ENCODE results near the gene BMX.

BMX gene

DNA sequence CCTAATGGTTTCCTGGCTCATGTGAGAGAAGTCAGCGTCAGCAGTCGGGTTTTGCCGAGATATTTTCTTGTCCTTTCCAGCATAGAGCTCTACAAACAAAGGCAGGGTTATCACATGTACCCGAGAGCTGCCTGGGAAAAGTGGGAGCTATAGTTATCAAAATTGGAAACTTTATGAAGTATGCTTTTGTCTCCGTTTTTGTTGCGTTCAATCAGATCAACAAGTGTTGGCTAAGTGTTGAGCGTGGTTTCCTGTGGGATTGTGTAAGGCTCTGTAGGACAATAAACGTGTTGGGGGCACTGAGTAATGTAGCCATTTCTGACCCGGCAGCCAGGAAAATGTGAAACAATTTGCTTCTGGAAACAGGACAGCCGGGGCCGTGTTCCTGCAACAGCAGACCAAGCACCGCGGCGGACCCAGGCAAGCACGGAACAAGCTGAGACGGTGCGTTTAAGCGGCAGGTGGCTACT, at the start of gene BMX:
Gene BMX, plus strand, starts transcription at position 311 of the 470 bp plus-strand sequence. CDS start 7,547 bp downstream, outside the sequence.
- no peak for DNase-seq

DNA sequence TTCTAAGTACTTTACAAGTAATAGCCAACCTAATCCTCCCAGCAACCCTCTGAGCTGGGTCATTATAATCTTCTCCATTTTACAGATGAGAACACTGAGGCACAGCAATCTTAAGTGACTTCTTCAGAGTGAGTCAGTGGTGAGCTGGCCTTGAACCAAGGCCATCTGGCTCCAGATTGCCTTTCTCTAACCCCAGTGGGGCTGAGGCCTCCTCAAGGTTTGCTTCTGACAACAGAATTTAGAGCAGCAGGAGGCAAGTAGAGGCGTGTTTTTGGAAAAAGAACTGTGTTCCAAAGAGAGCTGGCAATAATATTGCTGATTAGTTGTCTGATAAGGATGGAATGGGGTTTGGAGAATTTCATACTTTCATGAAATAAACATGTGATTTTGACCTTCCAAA, 48.7 kb upstream of the BMX start:
- DNase-seq, result no peak

- DNase-seq, result no peak
Observed at GRCh38 chrX:15464704-15465103, 35.9 kb upstream of the BMX start.

DNA sequence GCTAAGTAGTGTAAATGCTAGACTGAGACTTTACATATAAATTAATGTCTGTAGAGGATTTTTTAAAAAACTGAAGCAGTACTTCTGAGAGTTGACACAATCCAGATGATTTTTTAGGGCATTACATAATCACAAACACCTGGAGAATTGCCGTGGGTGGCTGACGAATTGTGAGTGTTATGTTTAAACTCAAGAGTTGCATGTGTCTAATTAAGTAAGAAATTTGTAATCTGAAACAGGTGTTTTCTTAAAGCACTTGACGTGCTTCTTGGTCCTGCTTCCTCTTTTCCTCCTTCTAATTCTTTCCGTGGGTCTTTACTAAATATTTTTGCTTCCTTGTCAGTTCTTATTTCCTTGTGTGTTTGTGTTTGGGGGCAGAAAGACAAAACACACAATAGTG, 35.3 kb upstream of the BMX start:
- DNase-seq, result no peak

DNA sequence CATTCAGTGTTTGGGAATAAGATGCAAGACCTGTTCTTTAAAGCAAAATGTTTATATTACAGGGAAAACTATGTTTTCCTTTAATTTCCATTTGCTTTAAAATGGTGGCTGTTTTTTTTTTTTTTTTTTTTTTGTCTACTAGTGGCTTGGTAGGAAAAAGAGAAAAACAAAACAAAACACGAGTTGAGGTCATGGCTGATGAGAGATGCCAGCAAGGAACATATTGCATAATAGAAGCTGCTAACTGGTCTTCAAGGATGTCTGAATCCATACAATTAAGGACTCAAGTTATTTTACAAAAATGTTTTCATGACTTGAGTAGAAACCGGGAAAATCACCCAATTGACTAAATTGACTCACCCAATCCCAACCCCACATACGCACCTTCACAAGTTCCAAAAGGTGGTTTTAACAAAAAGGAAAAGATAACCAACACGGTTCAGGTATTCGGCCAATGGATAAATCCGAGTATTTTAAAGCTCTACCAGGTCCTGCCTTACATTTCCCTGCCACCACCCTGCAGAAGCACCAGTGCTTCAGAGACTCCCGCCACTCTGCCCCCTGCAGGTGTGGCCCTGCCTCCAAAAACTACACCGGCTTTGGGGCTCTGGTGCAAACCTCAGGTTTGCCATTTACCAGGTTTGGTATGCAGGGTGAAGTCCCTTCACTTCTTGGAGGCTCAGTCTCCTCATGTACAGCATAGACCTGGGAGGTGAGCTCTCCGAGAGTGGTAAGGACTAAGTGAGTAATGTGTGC, 34.5 kb upstream of the BMX start:
- no peak for DNase-seq

GRCh38 chrX:15468036-15468435, 32.6 kb upstream of the BMX start:
- peak; percentile 0 for DNase-seq

DNA sequence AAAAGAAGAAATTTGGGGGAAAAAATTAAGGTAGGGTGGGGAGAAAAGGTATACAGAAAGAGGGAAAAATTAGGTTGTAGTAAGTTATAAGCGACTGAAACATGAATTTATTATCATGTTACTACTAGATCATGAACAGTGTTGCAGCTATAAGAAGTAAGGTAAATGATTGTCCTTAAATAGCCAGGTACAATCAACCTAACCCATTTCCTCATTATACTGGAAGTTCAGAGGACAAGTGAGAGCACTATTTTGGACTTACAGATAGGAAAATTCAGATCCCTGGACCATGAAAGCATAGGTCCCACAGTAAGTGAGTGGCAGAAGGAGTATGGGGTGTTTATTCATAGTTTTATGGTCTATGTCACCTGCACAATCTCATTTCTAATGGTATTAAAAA, 31.0 kb upstream of the BMX start:
- no peak for DNase-seq

- peak; percentile 47 for DNase-seq
Observed at GRCh38 chrX:15471028-15471427, 29.6 kb upstream of the BMX start.

- DNase-seq, result no peak
Observed at GRCh38 chrX:15472531-15472930, 28.1 kb upstream of the BMX start.

DNA sequence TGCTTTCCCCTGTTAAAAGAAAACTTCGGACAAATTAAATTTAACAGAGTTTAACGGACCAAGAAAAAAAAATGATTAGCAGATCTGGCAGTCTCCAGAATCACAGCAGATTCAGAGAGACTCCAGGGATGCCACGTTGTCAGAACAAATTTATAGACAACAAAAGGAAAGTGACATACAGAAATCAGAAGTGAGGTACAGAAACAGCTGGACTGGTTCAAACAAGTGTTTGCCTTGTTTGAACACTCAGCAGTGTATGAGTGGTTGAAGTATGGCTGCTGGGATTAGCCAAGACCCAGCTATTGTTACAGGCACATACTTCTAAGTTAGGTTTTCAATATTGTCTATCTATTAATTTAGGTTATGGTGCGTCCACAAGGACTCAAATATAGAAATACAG, 26.6 kb upstream of the BMX start:
- no peak for DNase-seq

DNA sequence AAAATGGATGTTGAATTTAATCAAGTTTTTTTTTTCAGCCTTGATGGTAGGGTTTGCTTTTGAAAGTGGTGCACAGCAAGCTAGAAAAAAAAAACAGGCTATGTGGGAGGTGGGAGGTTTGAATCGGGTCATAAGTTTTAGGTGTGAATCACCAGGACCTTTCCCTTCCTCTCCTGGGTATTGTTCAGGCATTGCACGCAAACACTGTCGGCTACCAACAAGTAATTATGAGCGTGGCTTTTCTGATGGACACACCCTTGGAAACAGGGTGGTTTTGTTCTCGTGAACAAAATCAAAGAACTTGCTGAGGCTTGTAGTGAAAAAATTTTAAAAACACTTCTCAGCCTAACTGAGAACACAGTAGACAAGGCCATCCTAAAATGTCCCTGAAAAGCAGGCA, 25.6 kb upstream of the BMX start:
- no peak for DNase-seq

DNA sequence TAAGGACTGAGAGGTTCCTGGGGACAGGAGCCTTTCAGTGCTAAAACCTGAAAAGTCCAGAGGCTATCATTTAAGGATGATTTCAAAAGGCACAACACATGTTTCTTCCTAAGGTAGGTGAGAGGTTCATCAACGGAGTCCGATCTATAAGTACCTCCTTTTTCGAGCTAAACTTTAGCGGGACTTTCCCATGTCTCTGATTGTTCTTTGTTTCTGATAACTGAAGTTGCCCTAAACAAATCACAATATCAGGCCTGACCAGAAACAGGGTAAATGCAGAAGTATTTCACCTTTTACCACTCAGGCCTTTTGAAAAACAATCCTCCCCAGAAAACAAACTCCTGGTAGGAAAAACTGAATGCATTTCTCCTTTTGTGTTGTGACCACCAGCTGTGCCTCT, 25.1 kb upstream of the BMX start:
- no peak for DNase-seq

DNA sequence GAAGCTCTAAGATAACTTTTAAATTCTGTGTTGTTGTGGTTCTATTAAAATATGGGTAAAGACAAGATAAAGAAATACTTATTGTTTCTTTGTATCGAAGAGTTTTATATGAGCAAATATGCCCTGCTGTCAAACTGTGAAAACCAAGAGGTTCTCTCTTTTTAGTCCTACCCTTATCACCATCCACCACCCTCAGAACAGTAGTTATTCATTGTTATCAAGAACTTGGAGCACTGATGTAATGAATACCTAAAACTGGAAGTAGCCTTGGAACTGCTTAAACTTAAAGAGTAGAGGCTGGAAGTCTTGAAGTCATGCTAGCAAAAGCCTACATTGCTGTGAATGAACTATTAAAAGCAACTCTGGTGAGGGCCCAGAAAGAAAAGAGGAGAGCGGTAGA, 16.7 kb upstream of the BMX start:
- DNase-seq, result no peak

DNA sequence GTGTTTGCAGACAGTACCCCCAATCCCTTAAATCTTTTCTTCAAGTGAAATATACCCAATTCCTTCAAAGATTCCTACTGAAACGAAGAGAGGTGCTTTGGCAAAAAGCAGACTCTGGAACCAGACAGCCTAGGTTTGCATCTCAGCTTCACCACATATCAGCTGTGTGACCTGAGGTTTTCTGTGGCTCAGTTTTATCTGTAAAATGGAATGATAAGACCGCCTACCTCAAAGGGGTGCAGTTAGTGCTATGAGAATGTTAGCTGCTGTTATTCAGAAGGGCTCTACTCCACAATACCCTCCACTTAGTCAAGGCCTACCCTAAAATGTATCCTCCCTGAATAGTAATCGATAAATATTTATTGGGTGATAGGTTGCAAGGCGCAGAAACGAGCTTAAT, 8.1 kb upstream of the BMX start:
- no peak for DNase-seq

- DNase-seq, result peak; percentile 7
Observed at GRCh38 chrX:15493118-15493962, 7.3 kb upstream of the BMX start, which contains the start of gene PIR. PIR (minus strand) TSS chrX:15493333; CDS start chrX:15491257, 2,076 bp downstream.

DNA sequence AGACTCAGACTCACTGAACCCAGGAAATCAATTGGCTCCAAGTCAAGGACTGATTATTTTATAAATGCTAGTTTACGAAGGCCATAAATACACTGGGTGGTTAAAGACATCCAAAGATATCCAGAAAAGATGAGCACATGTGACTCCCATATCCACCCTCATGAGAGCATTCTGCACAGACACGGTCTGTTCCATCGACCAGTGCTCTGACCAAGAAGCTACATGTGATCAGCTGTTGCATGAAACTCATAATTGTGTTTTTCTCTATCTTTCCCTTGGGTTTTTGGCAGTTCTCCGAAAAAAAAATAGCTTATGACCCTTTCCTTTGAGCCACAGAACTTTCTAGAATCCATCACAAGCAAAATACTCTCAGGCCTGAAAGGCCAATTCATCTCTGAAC, 4.8 kb upstream of the BMX start:
- DNase-seq, result no peak

DNA sequence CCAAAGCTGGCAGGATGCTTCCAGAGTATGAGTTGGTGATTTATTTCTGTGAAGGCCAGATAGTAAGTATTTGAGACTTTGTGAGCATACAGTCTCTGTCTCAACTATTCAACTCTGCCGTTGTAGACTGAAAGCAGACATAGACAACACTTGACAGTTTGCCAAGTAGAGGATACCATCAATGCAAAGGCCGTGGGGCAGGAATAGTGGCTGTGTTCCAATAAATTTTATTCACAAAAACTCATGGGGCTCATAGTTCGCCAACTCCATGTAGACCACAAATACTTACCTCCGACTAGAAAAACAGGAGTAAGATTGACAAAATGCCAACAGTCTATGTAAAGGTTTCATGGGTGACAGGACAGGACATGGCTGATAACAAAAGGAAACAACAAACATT, 3.8 kb upstream of the BMX start:
- no peak for DNase-seq

DNA sequence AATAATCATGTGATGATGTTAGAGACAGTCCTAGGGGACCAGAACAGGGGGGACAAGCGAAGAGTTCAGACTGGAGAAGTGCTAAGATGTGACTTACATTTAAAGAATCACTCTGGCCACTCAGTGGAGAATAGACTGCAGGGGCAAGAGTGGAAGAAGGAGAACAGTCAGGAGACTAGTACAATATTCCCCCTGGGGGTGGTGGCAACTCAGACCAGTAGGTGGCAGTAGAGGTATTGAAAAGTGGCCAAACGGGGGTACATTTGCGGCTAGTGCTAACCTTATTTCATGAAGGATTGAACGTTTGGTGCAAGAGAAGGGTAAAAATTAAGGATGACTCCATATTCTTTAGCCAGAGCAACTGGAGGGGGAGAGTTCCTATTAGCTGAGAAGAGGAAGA, 2.7 kb upstream of the BMX start:
- DNase-seq, result peak; percentile 45

DNA sequence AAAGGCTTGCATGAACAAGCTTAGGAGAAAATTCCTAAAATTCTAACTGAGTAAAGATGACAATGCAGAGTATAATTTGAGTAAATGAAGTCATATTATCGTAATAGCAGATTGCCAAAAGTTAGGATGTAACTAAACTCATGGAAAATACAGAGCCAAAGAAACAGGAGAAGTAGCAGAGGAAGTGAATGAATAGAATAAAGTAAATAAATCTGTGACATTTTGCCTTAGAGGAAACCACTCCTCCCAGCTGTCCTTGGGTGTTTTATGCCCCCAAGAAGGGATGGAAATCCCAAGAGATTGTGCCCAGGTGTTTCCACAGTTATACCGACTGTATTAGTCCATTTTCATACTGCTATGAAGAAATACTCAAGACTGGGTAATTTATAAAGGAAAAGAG, 1.9 kb upstream of the BMX start:
- no peak for DNase-seq

DNA sequence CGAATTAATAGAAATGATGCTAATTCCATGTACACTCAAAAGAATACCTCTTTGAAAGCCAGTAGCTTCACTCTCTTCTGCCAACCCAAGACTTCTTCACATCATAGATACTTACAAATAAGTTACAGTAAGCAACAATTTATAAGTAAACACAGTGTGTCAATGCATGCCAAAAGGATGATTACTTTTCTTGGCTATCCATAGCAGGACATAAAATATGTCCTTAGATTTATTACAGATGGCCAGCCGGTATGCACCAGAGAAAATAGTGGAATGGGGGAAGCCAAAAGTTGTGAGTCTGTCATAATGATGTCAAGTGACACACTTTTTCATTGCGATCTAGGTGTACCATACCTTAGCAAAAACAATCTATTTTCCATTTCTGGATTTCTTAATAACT, 631 bp upstream of the BMX start:
- DNase-seq, result no peak

DNA sequence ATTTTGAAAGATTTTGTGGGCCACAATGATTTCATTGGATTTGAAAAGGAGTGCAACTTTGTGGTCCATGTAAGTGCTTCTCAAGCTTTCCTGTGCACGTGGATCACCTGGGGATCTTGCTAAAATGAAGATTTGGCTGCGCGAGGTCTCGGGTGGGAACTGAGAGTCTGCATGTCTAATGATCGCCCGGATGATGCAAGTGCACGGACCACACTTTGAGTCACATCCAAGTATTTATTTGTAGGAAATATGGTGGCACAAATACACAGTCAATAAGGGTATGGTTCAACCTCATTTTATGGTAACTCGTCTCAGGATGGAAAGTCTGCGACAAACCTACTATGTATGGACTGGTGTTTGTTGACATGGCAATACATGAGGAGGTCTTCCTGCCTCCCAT, 899 bp downstream of the BMX start:
- DNase-seq, result no peak

- no peak for DNase-seq
Observed at GRCh38 chrX:15504661-15505060, 4.1 kb downstream of the BMX start.

DNA sequence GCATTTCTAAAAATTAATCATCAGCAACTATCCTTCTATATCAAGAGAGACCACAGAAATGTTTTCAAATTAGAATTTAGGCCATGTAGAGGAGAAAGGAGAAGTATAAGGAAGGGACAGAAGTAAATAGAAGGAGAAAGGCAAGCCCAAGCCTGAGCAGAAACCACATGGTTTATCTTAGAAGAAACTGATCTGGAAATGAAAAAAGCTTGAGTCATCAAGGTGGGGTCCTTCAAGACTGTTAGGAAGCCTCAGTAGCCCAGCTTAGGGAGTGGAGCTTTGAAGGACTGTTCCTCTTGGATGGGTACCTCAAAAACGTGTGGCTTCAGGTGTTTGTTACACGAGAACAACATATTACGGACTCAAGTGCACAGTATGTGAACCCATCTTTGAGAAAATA, 4.5 kb downstream of the BMX start:
- DNase-seq, result no peak

DNA sequence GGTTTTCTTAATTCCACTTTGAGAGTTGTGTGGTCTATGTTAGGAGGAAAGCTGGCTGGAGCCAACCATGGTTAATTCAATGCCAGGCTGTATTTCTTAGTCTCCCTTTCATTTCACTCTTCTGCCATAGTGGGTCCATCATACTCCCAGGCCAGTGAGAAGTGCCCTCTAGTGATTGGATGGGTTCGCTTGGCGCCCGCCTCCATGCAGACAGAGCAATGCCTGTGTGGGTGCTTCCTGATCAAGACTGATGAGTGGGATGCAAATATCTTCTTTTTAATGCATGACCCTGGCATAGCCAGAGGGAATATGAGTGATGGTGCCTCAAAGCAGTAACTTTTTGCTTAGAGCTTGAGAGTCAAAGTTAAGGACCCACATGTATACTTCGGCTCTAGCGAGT, 6.4 kb downstream of the BMX start:
- no peak for DNase-seq
